HepG2 (cell line): ENCODE data around the gene GALC. TPM values are rescaled to one million over a fixed set of nuclear protein-coding genes. Genes with fewer than 3 reads are reported as not detected.

Experiments used
- ATAC-seq: fragments of 200-7000 bp; cut with Tn5 transposase; 3 replicates; pipeline ENCODE4 v1.9.1; 2020; ENCODE audit warnings: mild to moderate bottlenecking, moderate library complexity
- BruUV-seq: library from RNA; stranded (reverse); fragments of 400-500 nt; replicated peaks from 2 replicates; lab custom pipeline; 2021; lab: Mats Ljungman, UMichigan
- CTCF ChIA-PET: fragments of 300-600 bp; formaldehyde crosslinking; extraction: SDS; loops from one replicate; lab custom pipeline; 2021; ENCODE audit warnings: low total read pairs, inconsistent platforms, low intra/inter-chr PET ratio; lab: Yijun Ruan, JAX
- POLR2A ChIA-PET: fragments of 350-600 bp; sonication (Branson Sonifier 250); formaldehyde crosslinking; loops from one replicate; lab custom pipeline; 2020; ENCODE audit warnings: antibody characterized with exemption, inconsistent platforms; lab: Yijun Ruan, JAX
- DNase-seq: peaks from one replicate; pipeline ENCODE4 v3.0.0-alpha.2; 2015; ENCODE audit warnings: low spot score
- FAIRE-seq: peaks from 3 replicates; lab custom pipeline; 2011; peaks lifted over from hg19 to GRCh38; lab: Jason Lieb, UNC
- H2AFZ ChIP-seq: one replicate; pipeline ENCODE4 v1.6.1; 2011; ENCODE audit warnings: low read length, inconsistent platforms
- H3K27ac ChIP-seq: fragments of 300-600 bp; 3 replicates; pipeline ENCODE4 v1.8.0; 2011; ENCODE audit warnings: mixed run types, mild to moderate bottlenecking, mixed read lengths, low read length, inconsistent platforms; ENCODE audit not compliant: insufficient read depth; ENCODE audit errors: extremely low read length
- H3K27me3 ChIP-seq, 2 experiments: fragments of 200-600 bp in 1 of 2; 2 replicates in 1 of 2; 3 replicates in 1 of 2; pipeline versions ENCODE4 v1.6.0 to v1.8.0; 2011; ENCODE audit warnings: low read length in 2 of 2, mild to moderate bottlenecking in 2 of 2, moderate library complexity in 2 of 2, inconsistent platforms in 1 of 2; ENCODE audit not compliant: insufficient read depth in 2 of 2, control insufficient read depth in 1 of 2
- H3K36me3 ChIP-seq, 2 experiments: fragments of 200-600 bp in 1 of 2; replicated peaks in 1 of 2; 2 replicates in 1 of 2; 3 replicates in 1 of 2; pipeline versions ENCODE4 v1.5.1 to v1.8.0; 2011; ENCODE audit warnings: low read length in 2 of 2, inconsistent platforms in 1 of 2; ENCODE audit not compliant: insufficient read depth in 2 of 2, control insufficient read depth in 1 of 2
- H3K4me1 ChIP-seq: 2 replicates; pipeline ENCODE4 v1.5.1; 2012; ENCODE audit warnings: low read length, inconsistent platforms; ENCODE audit not compliant: insufficient read depth
- H3K4me2 ChIP-seq: 2 replicates; pipeline ENCODE4 v1.6.0; 2011; ENCODE audit warnings: low read depth, low read length, inconsistent platforms
- H3K4me3 ChIP-seq, 3 experiments: fragments of 200-600 bp in 1 of 3; sonication (generic), shearing (Covaris generic) in 1 of 3; replicated peaks in 1 of 3; 2 replicates each; pipeline ENCODE4 v1.5.1; 2011 to 2016; ENCODE audit warnings: low read length in 3 of 3, inconsistent platforms in 2 of 3, low read depth in 2 of 3, mild to moderate bottlenecking in 2 of 3, control low read depth in 1 of 3, mixed read lengths in 1 of 3; ENCODE audit not compliant: insufficient read depth in 1 of 3
- H3K79me2 ChIP-seq: one replicate; pipeline ENCODE4 v1.6.1; 2011; ENCODE audit warnings: low read length, inconsistent platforms; ENCODE audit not compliant: insufficient read depth
- H3K9ac ChIP-seq: 2 replicates; pipeline ENCODE4 v1.6.0; 2011; ENCODE audit warnings: mild to moderate bottlenecking, low read depth, low read length, inconsistent platforms; ENCODE audit not compliant: insufficient read depth
- H3K9me3 ChIP-seq: 2 replicates; pipeline ENCODE4 v1.5.1; 2012; ENCODE audit warnings: mild to moderate bottlenecking, low read length
- H4K20me1 ChIP-seq: 2 replicates; pipeline ENCODE4 v1.6.0; 2011; ENCODE audit warnings: inconsistent platforms, mild to moderate bottlenecking, low read length, moderate library complexity; ENCODE audit not compliant: insufficient read depth
- BORCS8-MEF2B ChIP-seq: sonication (generic); formaldehyde crosslinking; IDR thresholded peaks from 2 replicates; pipeline ENCODE4 v1.8.0; 2022; ENCODE audit warnings: mild to moderate bottlenecking, missing genetic modification reagents
- CHD4 ChIP-seq: fragments of 200-600 bp; sonication (generic); IDR thresholded peaks from 2 replicates; pipeline ENCODE4 v1.7.0; 2017; ENCODE audit warnings: mild to moderate bottlenecking, low read length, borderline replicate concordance
- ESRRA ChIP-seq: sonication (generic); formaldehyde crosslinking; IDR thresholded peaks from 2 replicates; pipeline ENCODE4 v1.5.1; 2020; ENCODE audit warnings: mild to moderate bottlenecking, low read depth, missing genetic modification reagents
- IRF9 ChIP-seq: sonication (generic); formaldehyde crosslinking; IDR thresholded peaks from 2 replicates; pipeline ENCODE4 v1.8.0; 2022; ENCODE audit warnings: missing genetic modification reagents, mild to moderate bottlenecking, borderline replicate concordance
- MXI1 ChIP-seq: IDR thresholded peaks from 3 replicates; pipeline ENCODE4 v1.6.1; 2012; ENCODE audit warnings: low read depth, low read length, inconsistent platforms, borderline replicate concordance
- PHB2 ChIP-seq: fragments of 450-650 bp; IDR thresholded peaks from 2 replicates; pipeline ENCODE4 v1.6.1; 2018; ENCODE audit not compliant: partially characterized antibody
- RXRA ChIP-seq: sonication (generic); formaldehyde crosslinking; IDR thresholded peaks from 2 replicates; pipeline ENCODE4 v1.5.1; 2020; ENCODE audit warnings: missing genetic modification reagents
- ZNF253 ChIP-seq: sonication (generic); formaldehyde crosslinking; IDR thresholded peaks from 2 replicates; pipeline ENCODE4 v1.8.0; 2022; ENCODE audit warnings: mild to moderate bottlenecking, missing genetic modification reagents, borderline replicate concordance
- ZNF468 ChIP-seq: sonication (generic); formaldehyde crosslinking; IDR thresholded peaks from 2 replicates; pipeline ENCODE4 v1.8.0; 2022; ENCODE audit warnings: mild to moderate bottlenecking, moderate library complexity, missing genetic modification reagents
- ZNF761 ChIP-seq: sonication (generic); formaldehyde crosslinking; conservative IDR thresholded peaks from 2 replicates; pipeline ENCODE4 v1.4.0; 2020; ENCODE audit warnings: mild to moderate bottlenecking, missing genetic modification reagents
- ZNF772 ChIP-seq: sonication (generic); formaldehyde crosslinking; IDR thresholded peaks from 2 replicates; pipeline ENCODE4 v1.5.0; 2020; ENCODE audit warnings: mild to moderate bottlenecking, missing genetic modification reagents
- ZNF83 ChIP-seq: sonication (generic); formaldehyde crosslinking; IDR thresholded peaks from 2 replicates; pipeline ENCODE4 v1.4.0; 2020; ENCODE audit warnings: missing genetic modification reagents, mild to moderate bottlenecking, borderline replicate concordance
- WGBS: methylation state at CpG from one replicate; pipeline ENCODE4 v1.1.6; 2017; ENCODE audit warnings: low lambda C conversion rate; 5-methylcytosine and 5-hydroxymethylcytosine counted together
- in situ Hi-C: cut with HindIII; loops from 2 replicates; pipeline ENCODE4 v1.10.0; 2017; ENCODE audit warnings: low pct_unique_long_range_greater_than_20kb; ENCODE audit not compliant: extremely low pct_ligation_motif_present
- intact Hi-C: fragments of 100-400 bp; cut with micrococcal nuclease; formaldehyde crosslinking; loops from one replicate; pipeline ENCODE4 v1.10.0; 2022; ENCODE audit not compliant: unreplicated experiment
- polyA plus RNA-seq, 8 experiments: library from polyadenylated mRNA; depleted of rRNA in 3 of 8; stranded (reverse) in 7 of 8; unstranded in 1 of 8; fragments of >200 nt; fragmentation: Illumina TruSeq in 4 of 8; extraction: Trizol in 4 of 8; gene quantifications; 2 replicates each; pipeline versions ENCODE4 v1.2.1 to v1.2.3, GENCODE V29; 2011 to 2016; ENCODE audit warnings: low read depth in 4 of 8, missing spikeins in 1 of 8, mixed read lengths in 1 of 8; ENCODE audit not compliant: insufficient read depth in 1 of 8
- total RNA-seq, 5 experiments: library from RNA; depleted of rRNA; stranded (reverse); fragments of >200 nt; fragmentation: Illumina TruSeq; extraction: Trizol; gene quantifications; 2 replicates each; pipeline ENCODE4 v1.2.3, GENCODE V29; 2016; ENCODE audit warnings: low read depth in 1 of 5
- TF ChIP-seq, protein P1 (sequence below): sonication (generic); formaldehyde crosslinking; IDR thresholded peaks from 2 replicates; pipeline ENCODE4 v1.5.0; 2020; ENCODE audit warnings: mild to moderate bottlenecking, missing genetic modification reagents
- TF ChIP-seq, protein P2 (sequence below), 2 experiments: fragments of 450-650 bp in 1 of 2; sonication (generic) in 1 of 2; formaldehyde crosslinking; IDR thresholded peaks; 2 replicates each; pipeline versions ENCODE4 v1.5.0 to v1.8.0; 2020 to 2022; ENCODE audit warnings: mild to moderate bottlenecking in 1 of 2, missing genetic modification reagents in 1 of 2
- TF ChIP-seq, protein P3 (sequence below): sonication (generic); formaldehyde crosslinking; IDR thresholded peaks from 2 replicates; pipeline ENCODE4 v1.5.1; 2020; ENCODE audit warnings: mild to moderate bottlenecking, moderate library complexity, missing genetic modification reagents

Gene GALC
- total and polyA plus RNA-seq, 2 of the 13 experiments (the other 11 are each of a cell fraction or from before 2014, with no cell fraction given), result not detected

DNA sequence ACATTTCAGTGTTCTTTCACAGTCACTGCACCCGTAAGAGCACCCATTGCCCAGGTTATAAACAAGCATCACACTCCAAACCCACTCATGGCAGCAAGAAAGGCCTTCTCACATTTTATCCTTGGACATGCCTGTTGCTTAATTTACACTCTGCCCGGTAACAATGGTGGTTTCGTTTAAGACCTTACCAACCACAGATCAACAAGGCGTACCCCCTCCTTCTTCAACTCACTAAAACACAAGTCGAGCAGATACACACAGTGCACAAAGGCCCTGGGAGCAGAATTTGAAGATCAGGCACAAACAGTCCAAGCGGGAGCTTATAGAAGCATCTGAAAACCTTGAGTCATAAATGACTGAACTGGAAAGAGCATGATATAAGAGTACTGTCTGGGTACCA, 98.1 kb downstream of the GALC start:
- CTCF ChIA-PET, result interaction anchor here (2.1 kb wide), 1 partner anchor 149 kb away, joined by 12 read pairs; no protein-coding TSS in a partner anchor
- no peak for FAIRE-seq
- POLR2A ChIA-PET, result no interaction called here

More for the DNA sequence above, 98.1 kb downstream of the GALC start:
- no peaks in the 10 kb centered on the region for H3K9me3 ChIP-seq
- H3K27ac ChIP-seq, result no peak overlapping the region
- H3K4me3 ChIP-seq, result no peak overlapping the region
- H3K9ac ChIP-seq, result no peak overlapping the region
- under 1% methylated on average over 6 of the region's 6 CpGs for WGBS
- H2AFZ ChIP-seq, result no peak overlapping the region
- H3K4me1 ChIP-seq, result no peaks in the 10 kb centered on the region
- peaks cover 0 to 11% of the 10 kb centered on the region in 2 experiments; a peak in 1 of 5 replicates for H3K27me3 ChIP-seq
- BruUV-seq, result no TSS peak
- intact Hi-C loops (no loop called here), in situ Hi-C loops (loop anchor here (5.0 kb wide), 1 partner anchor 153 kb away; no protein-coding TSS in a partner anchor)
- H3K4me2 ChIP-seq, result no peak overlapping the region
- ATAC-seq (no peak), DNase-seq (no peak)
- no peaks in the 10 kb centered on the region for H3K36me3 ChIP-seq
- no peaks in the 10 kb centered on the region for H3K79me2 ChIP-seq
- no peaks in the 10 kb centered on the region for H4K20me1 ChIP-seq
- TF ChIP-seq RXRA (CRISPR knock-in tag) (no peak), CHD4 (no peak), MXI1 (no peak), ZNF468 (CRISPR knock-in tag) (no peak), ZNF83 (CRISPR knock-in tag) (no peak), ZNF253 (CRISPR knock-in tag) (no peak), ESRRA (CRISPR knock-in tag) (no peak), ZNF772 (CRISPR knock-in tag) (no peak), PHB2 (no peak), BORCS8-MEF2B (CRISPR knock-in tag) (no peak), ZNF761 (CRISPR knock-in tag) (no peak), IRF9 (CRISPR knock-in tag) (no peak)
- TF ChIP-seq, protein P1, sequence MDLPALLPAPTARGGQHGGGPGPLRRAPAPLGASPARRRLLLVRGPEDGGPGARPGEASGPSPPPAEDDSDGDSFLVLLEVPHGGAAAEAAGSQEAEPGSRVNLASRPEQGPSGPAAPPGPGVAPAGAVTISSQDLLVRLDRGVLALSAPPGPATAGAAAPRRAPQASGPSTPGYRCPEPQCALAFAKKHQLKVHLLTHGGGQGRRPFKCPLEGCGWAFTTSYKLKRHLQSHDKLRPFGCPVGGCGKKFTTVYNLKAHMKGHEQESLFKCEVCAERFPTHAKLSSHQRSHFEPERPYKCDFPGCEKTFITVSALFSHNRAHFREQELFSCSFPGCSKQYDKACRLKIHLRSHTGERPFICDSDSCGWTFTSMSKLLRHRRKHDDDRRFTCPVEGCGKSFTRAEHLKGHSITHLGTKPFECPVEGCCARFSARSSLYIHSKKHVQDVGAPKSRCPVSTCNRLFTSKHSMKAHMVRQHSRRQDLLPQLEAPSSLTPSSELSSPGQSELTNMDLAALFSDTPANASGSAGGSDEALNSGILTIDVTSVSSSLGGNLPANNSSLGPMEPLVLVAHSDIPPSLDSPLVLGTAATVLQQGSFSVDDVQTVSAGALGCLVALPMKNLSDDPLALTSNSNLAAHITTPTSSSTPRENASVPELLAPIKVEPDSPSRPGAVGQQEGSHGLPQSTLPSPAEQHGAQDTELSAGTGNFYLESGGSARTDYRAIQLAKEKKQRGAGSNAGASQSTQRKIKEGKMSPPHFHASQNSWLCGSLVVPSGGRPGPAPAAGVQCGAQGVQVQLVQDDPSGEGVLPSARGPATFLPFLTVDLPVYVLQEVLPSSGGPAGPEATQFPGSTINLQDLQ (CRISPR knock-in tag), result no peak
- TF ChIP-seq, protein P2, sequence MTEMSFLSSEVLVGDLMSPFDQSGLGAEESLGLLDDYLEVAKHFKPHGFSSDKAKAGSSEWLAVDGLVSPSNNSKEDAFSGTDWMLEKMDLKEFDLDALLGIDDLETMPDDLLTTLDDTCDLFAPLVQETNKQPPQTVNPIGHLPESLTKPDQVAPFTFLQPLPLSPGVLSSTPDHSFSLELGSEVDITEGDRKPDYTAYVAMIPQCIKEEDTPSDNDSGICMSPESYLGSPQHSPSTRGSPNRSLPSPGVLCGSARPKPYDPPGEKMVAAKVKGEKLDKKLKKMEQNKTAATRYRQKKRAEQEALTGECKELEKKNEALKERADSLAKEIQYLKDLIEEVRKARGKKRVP (CRISPR knock-in tag; IDR thresholded peaks at IDR 0.05), result no peak
- TF ChIP-seq, protein P3, sequence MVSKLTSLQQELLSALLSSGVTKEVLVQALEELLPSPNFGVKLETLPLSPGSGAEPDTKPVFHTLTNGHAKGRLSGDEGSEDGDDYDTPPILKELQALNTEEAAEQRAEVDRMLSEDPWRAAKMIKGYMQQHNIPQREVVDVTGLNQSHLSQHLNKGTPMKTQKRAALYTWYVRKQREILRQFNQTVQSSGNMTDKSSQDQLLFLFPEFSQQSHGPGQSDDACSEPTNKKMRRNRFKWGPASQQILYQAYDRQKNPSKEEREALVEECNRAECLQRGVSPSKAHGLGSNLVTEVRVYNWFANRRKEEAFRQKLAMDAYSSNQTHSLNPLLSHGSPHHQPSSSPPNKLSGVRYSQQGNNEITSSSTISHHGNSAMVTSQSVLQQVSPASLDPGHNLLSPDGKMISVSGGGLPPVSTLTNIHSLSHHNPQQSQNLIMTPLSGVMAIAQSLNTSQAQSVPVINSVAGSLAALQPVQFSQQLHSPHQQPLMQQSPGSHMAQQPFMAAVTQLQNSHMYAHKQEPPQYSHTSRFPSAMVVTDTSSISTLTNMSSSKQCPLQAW (CRISPR knock-in tag), result no peak
